Suppressor macrophage treated with lipopolysaccharide for 4 hours (primary cell): ENCODE results near the gene CLCNKB.

Source experiments
- DNase-seq: peaks from one replicate; pipeline ENCODE4 v3.0.0-alpha.2; 2020

Gene CLCNKB

DNA sequence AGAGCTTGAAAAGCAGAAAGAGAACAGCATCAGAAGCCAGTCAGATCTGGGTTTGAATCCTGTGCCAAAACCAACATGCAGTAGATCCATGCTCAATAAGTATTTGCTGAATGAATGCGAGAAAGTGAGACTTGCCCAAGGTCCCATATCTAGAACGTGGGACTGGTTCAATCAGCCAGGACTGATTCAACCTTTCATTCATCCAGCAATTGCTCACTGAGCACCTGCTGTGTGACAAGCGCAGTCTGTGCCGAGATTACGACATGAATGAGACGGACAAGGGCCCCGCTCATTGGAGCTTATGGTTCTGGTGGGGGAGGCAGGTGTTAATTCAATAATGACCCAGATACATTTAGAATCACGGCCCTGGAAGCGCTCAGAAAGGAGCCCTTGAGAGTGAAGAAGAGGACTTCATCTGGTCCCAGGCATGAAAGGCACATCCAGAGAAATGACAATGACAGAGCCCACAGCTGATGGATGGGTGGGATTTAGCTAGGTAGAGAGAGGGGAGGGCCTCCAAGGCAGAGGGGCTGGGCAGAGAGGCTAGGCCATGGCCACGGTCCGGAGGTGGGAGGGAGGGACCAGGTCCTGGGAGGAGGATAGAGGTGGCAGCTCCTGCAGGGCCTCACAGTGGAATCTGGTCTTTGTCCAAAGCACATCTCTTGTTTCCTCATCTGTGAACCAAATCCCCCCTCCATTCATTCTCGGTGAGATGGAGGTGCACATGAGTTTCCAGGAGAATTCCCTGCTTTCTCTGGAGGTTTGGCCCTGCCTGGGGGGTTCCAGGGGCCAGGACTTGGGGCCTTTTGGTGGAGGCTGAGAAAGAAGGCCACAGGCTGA, 34.0 kb downstream of the CLCNKB start:
- no peak for DNase-seq

GRCh38 chr1:16078925-16079656, 35.5 kb downstream of the CLCNKB start:
- DNase-seq = peak; percentile 69

- no peak for DNase-seq
Observed at GRCh38 chr1:16080422-16081150, 37.0 kb downstream of the CLCNKB start.

GRCh38 chr1:16081636-16082035, 38.1 kb downstream of the CLCNKB start:
- no peak for DNase-seq

DNA sequence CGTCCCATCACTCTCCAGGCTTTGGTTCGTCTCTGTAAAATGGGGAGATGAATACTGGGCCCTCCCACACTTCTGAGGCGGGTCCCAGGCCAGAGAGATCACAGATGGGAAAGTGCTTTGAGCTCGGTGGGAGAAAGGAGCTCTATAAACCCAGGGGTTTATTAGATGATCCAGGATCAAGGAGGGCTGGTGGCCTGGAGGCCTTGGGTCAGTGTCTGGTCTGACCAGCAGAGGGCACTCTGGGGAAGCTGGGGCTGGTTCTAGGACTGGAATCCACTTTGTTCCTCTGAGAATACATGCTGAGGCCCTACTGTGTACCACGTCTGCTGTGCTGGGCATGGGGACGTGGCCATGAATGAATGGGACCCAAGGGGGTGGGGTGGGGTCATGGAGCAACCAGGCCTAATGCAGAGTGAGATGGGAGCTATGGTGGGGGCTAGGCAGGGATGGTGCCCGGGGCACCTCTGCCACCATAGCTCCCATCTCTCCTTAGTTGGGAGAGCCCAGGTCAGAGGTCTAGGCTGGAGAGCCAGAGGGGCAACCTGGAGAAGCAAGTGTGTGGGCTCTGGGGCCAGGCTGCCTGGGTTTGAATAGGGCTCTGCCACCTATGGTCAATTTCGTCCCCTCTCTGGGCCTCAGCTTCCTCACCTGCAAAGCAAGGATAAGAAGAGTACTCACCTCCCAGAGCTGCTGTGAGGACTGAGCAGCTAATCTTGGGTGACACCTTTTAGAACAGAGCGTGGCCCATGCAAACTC, 38.9 kb downstream of the CLCNKB start:
- peak; percentile 79 for DNase-seq

DNA sequence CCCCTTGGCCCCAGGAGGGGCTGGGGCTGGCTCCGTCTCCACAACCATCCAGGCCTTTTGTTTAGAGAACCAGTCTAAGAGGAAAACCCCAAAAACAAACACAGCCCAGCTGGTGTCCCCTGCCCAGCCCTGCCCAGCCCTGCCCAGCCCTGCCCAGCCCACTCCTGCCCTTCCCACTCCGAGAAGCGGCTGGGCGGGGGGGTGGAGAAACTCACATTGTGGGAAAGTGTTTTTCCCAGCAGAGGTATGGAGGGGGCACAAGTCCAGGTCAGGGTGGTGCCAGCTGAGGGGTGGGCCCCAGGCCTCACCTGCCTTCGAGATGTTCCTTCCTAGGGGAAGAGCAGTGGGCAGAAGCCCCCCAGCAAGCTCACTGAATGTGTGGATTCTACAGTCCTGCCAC, 39.9 kb downstream of the CLCNKB start:
- DNase-seq = no peak

- peak; percentile 14 for DNase-seq
Observed at GRCh38 chr1:16085522-16085921, 41.9 kb downstream of the CLCNKB start.

DNA sequence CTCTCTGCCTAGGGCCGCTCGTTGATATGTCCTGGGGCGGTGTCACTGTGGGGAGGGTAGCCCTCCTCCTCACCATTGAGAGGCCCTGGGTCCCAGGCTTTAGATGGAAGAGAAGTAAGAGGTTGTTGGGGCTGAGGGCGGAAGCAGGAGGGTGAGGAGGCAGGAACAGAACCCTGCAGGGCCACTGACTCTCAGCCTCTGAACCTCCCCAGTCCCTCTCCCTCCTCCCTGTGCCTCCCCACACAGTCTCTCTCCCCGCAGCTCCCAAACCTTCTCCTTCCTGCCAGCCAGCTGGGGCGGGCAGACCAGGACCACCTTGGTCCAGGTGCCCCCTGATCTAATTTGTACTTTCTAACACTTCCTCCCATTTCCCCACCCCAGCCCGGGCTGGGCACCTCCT, 44.2 kb downstream of the CLCNKB start:
- DNase-seq = no peak

GRCh38 chr1:16088351-16088911, 44.8 kb downstream of the CLCNKB start:
- DNase-seq = no peak

GRCh38 chr1:16088996-16089395, 45.4 kb downstream of the CLCNKB start:
- no peak for DNase-seq

DNA sequence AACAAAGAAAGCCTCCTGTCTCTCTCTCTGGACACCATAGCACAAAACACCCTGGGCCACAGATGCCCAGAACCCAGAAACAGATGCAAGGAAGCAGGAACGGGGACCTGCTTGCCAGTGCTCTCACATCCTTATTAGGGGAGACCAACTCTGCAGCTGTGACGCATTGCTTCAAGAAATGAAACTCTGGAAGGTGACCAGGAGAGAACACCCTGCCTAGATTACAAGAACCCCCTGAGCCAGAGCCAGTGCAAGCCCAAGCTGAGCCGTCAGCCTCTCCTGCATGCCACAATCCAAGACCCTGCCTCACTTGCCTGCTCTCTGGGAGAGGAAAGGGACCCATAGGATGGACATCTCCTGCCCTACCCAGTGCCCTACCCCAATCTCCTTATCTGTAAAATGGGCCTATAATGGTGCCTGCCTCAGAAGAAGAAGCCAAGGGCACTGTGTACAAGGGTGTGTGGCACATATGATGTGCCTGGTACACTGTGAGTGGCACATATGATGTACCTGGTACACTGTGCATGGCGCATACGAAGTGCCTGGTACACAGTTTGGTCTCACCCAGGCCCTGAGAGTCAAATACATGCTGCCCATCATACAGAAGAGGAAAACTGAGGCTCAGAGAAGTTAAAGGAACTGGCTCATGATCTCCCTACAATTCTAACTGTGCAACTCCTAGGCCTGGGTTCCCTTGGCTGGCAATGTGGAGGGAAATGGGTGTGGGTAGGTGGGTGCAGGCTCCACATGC, 46.7 kb downstream of the CLCNKB start:
- DNase-seq = no peak

- no peak for DNase-seq
Observed at GRCh38 chr1:16091296-16091695, 47.7 kb downstream of the CLCNKB start.

GRCh38 chr1:16092097-16092922, 48.7 kb downstream of the CLCNKB start:
- DNase-seq = no peak

DNA sequence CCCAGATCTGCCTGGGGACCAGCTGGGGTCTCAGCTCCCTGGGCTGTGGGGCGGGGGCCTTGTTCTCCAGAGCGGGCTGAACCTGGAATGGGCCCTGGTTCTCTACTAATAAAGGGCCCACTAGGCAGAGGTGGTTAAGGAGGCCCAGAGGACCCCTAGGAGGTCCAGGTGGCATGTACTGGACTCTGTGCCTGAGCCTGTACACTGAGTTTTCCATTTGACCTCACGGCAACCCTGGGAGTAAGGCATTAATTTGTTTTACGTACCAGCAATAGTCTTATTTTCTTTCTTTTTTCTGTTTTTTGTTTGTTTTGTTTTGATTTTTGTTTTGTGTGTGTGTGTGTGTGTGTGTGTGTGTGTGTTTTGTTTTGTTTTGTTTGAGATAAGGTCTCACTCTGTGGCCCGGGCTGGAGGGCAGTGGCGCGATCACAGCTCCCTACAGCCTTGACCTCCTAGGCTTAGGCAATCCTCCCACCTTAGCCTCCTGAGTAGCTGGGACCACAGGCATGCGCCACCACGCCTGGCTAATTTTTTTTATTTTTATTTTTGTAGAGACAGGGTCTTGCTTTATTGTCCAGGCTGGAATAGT, 49.4 kb downstream of the CLCNKB start:
- DNase-seq = no peak

- no peak for DNase-seq
Observed at GRCh38 chr1:16093611-16094010, 50.0 kb downstream of the CLCNKB start.

GRCh38 chr1:16094453-16095158, 51.0 kb downstream of the CLCNKB start:
- DNase-seq = no peak

- no peak for DNase-seq
Observed at GRCh38 chr1:16095447-16095846, 51.9 kb downstream of the CLCNKB start.

- no peak for DNase-seq
Observed at GRCh38 chr1:16099412-16099811, 55.8 kb downstream of the CLCNKB start.

GRCh38 chr1:16101623-16102022, 58.0 kb downstream of the CLCNKB start:
- no peak for DNase-seq
